SU-DHL-6 (cell line): ENCODE data around the gene CDK19.

ENCODE experiments used
- H2AFZ ChIP-seq: fragments of 200-600 bp; sonication (generic); 2 replicates; pipeline ENCODE4 v1.6.1; 2014; ENCODE audit warnings: low read depth, mild to moderate bottlenecking, moderate library complexity, mixed read lengths, antibody characterized with exemption, low read length; ENCODE audit not compliant: severe bottlenecking
- H3F3A ChIP-seq: fragments of 200-600 bp; shearing (Covaris generic); 2 replicates; pipeline ENCODE4 v1.6.0; 2016; ENCODE audit warnings: antibody characterized with exemption, mild to moderate bottlenecking; ENCODE audit not compliant: insufficient read depth
- H3K27ac ChIP-seq: fragments of 200-600 bp; sonication (generic); 2 replicates; pipeline ENCODE4 v1.5.1; 2016; ENCODE audit warnings: low read depth, mild to moderate bottlenecking, low read length, moderate library complexity, mixed read lengths
- H3K27me3 ChIP-seq: fragments of 200-600 bp; sonication (generic), shearing (Covaris generic); 2 replicates; pipeline ENCODE4 v1.6.0; 2014; ENCODE audit warnings: mild to moderate bottlenecking, low read length
- H3K36me3 ChIP-seq: fragments of 200-600 bp; sonication (generic); 2 replicates; pipeline ENCODE4 v1.6.1; 2014; ENCODE audit warnings: mild to moderate bottlenecking, low read length, mixed read lengths
- H3K4me2 ChIP-seq: fragments of 300-600, 200-600 bp; shearing (Covaris generic), sonication (generic); 2 replicates; pipeline ENCODE4 v1.6.0; 2014; ENCODE audit warnings: low read length, low read depth, mild to moderate bottlenecking; ENCODE audit not compliant: poor library complexity, severe bottlenecking
- H3K4me3 ChIP-seq: fragments of 200-600 bp; sonication (generic); 2 replicates; pipeline ENCODE4 v1.5.1; 2014; ENCODE audit warnings: antibody characterized with exemption, low read length, mild to moderate bottlenecking, mixed read lengths; ENCODE audit not compliant: insufficient read depth, poor library complexity, severe bottlenecking
- H3K79me2 ChIP-seq: fragments of 200-600 bp; sonication (generic); 2 replicates; pipeline ENCODE4 v1.6.1; 2014; ENCODE audit warnings: mild to moderate bottlenecking, low read length, moderate library complexity; ENCODE audit not compliant: insufficient read depth
- H3K9ac ChIP-seq: fragments of 200-600 bp; sonication (generic); 2 replicates; pipeline ENCODE4 v1.7.0; 2014; ENCODE audit warnings: mild to moderate bottlenecking, low read length
- H3K9me2 ChIP-seq: fragments of 200-600 bp; sonication (generic); replicated peaks from 2 replicates; pipeline ENCODE4 v1.6.1; 2014; ENCODE audit warnings: low read length; ENCODE audit not compliant: insufficient read depth
- H3K9me3 ChIP-seq: fragments of 200-600 bp; sonication (generic); 2 replicates; pipeline ENCODE4 v1.6.1; 2014; ENCODE audit warnings: low read length, mixed read lengths; ENCODE audit not compliant: insufficient read depth
- H4K20me1 ChIP-seq: fragments of 200-600 bp; sonication (generic); 2 replicates; pipeline ENCODE4 v1.6.1; 2014; ENCODE audit warnings: low read depth, mild to moderate bottlenecking, antibody characterized with exemption, low read length, moderate library complexity, mixed read lengths
- CTCF ChIP-seq: fragments of 200-600 bp; sonication (generic); IDR thresholded peaks from one replicate; pipeline ENCODE4 v1.5.1; 2017; ENCODE audit warnings: antibody characterized with exemption, mild to moderate bottlenecking, low read length, moderate library complexity; ENCODE audit not compliant: insufficient read depth, poor library complexity, severe bottlenecking
- EZH2phosphoT487 ChIP-seq: fragments of 200-600 bp; sonication (generic), shearing (Covaris generic); conservative IDR thresholded peaks from 2 replicates; pipeline ENCODE4 v1.6.1; 2018; ENCODE audit warnings: mild to moderate bottlenecking, antibody characterized with exemption, low read length, moderate library complexity, mixed read lengths

The CDK19 gene

GRCh38 chr6:110712238-110712637 is 103.0 kb downstream of the CDK19 start:
- H3K79me2 ChIP-seq = no peaks in the 10 kb centered on the region
- peaks cover 4% of the 10 kb centered on the region; the same call in 1 of the 2 replicates for H4K20me1 ChIP-seq
- H3K4me2 ChIP-seq = no peak overlapping the region
- no peaks in the 10 kb centered on the region for H3K9me3 ChIP-seq
- no peak overlapping the region for H3K4me3 ChIP-seq
- no peaks in the 10 kb centered on the region for H3K36me3 ChIP-seq
- H3K9ac ChIP-seq = no peak overlapping the region
- no peak overlapping the region for H2AFZ ChIP-seq
- no peak for TF ChIP-seq EZH2phosphoT487
- TF ChIP-seq CTCF = no peak
- H3K9me2 ChIP-seq = no peaks in the 10 kb centered on the region
- no peaks in the 10 kb centered on the region for H3K27me3 ChIP-seq
- no peak overlapping the region for H3K27ac ChIP-seq
- no peaks in the 10 kb centered on the region for H3F3A ChIP-seq

GRCh38 chr6:110710115-110710514 is 105.2 kb downstream of the CDK19 start:
- Histone ChIP-seq H3K27ac (no peak overlapping the region), H3K79me2 (no peaks in the 10 kb centered on the region), H2AFZ (no peak overlapping the region), H3K9ac (no peak overlapping the region), H3K4me2 (no peak overlapping the region), H3K9me3 (no peaks in the 10 kb centered on the region), H3K4me3 (no peak overlapping the region), H3K27me3 (no peaks in the 10 kb centered on the region), H4K20me1 (peaks cover 4% of the 10 kb centered on the region; the same call in 1 of the 2 replicates), H3K36me3 (no peaks in the 10 kb centered on the region), H3K9me2 (no peaks in the 10 kb centered on the region), H3F3A (no peaks in the 10 kb centered on the region)
- TF ChIP-seq CTCF (no peak), EZH2phosphoT487 (no peak)

- peaks cover 4% of the 10 kb centered on the region; the same call in 1 of the 2 replicates for H4K20me1 ChIP-seq
- no peak overlapping the region for H3K4me2 ChIP-seq
- H3F3A ChIP-seq = no peaks in the 10 kb centered on the region
- no peak overlapping the region for H3K27ac ChIP-seq
- no peak for TF ChIP-seq EZH2phosphoT487
- no peak for TF ChIP-seq CTCF
- H3K9me3 ChIP-seq = no peaks in the 10 kb centered on the region
- H3K9me2 ChIP-seq = no peaks in the 10 kb centered on the region
- H3K27me3 ChIP-seq = no peaks in the 10 kb centered on the region
- no peak overlapping the region for H3K4me3 ChIP-seq
- H2AFZ ChIP-seq = no peak overlapping the region
- H3K36me3 ChIP-seq = no peaks in the 10 kb centered on the region
- no peaks in the 10 kb centered on the region for H3K79me2 ChIP-seq
- no peak overlapping the region for H3K9ac ChIP-seq
Observed at GRCh38 chr6:110708295-110708950, 106.8 kb downstream of the CDK19 start.
